Panc1 (cell line): ENCODE measurements around the gene SLC39A8. TPM values are rescaled to one million over a fixed set of nuclear protein-coding genes. Genes with fewer than 3 reads are reported as not detected.

ENCODE experiments used
- ATAC-seq: fragments of 200-7000 bp; cut with Tn5 transposase; 2 replicates; pipeline ENCODE4 v1.9.1; 2020; ENCODE audit warnings: mild to moderate bottlenecking, moderate library complexity
- BruUV-seq: library from RNA; stranded (reverse); fragments of 400-500 nt; replicated peaks from 2 replicates; lab custom pipeline; 2021; lab: Mats Ljungman, UMichigan
- CTCF ChIA-PET: fragments of 300-600 bp; sonication (Branson Sonifier 250); formaldehyde crosslinking; loops from one replicate; lab custom pipeline; 2022; ENCODE audit warnings: antibody characterized with exemption; lab: Charles Lee
- POLR2A ChIA-PET: fragments of 300-600 bp; sonication (Branson Sonifier 250); formaldehyde crosslinking; loops from one replicate; lab custom pipeline; 2022; ENCODE audit warnings: antibody characterized with exemption; lab: Charles Lee
- DNase-seq: peaks from one replicate; pipeline ENCODE4 v3.0.0-alpha.2; 2010; ENCODE audit warnings: low read depth, low spot score
- H3K27ac ChIP-seq: 2 replicates; pipeline ENCODE4 v1.5.1; 2011; ENCODE audit warnings: mild to moderate bottlenecking, low read length, inconsistent platforms
- H3K27me3 ChIP-seq: fragments of 200-500 bp; sonication (Bioruptor generic); 2 replicates; pipeline ENCODE4 v1.6.0; 2014; ENCODE audit warnings: low read length, inconsistent platforms; ENCODE audit not compliant: control insufficient read depth, insufficient read depth
- H3K36me3 ChIP-seq: fragments of 200-500 bp; sonication (Bioruptor generic); 2 replicates; pipeline ENCODE4 v1.5.1; 2014; ENCODE audit warnings: inconsistent platforms, mild to moderate bottlenecking, low read length, moderate library complexity; ENCODE audit not compliant: control insufficient read depth, insufficient read depth
- H3K4me1 ChIP-seq: 2 replicates; pipeline ENCODE4 v1.5.1; 2011; ENCODE audit warnings: inconsistent platforms, mild to moderate bottlenecking, low read length, moderate library complexity; ENCODE audit not compliant: control insufficient read depth, insufficient read depth
- H3K4me3 ChIP-seq, 2 experiments: 2 replicates each; pipeline ENCODE4 v1.5.1; 2011 to 2012; ENCODE audit warnings: low read depth in 2 of 2, low read length in 2 of 2, mild to moderate bottlenecking in 2 of 2, inconsistent platforms in 1 of 2, moderate library complexity in 1 of 2
- H3K9me3 ChIP-seq: fragments of 200-500 bp; sonication (Bioruptor generic); 2 replicates; pipeline ENCODE4 v1.5.1; 2014; ENCODE audit warnings: low read depth, mild to moderate bottlenecking, inconsistent platforms, low read length, moderate library complexity; ENCODE audit not compliant: control insufficient read depth, insufficient read depth
- POLR2AphosphoS5 ChIP-seq: IDR thresholded peaks from 2 replicates; pipeline ENCODE4 v1.6.1; 2012; ENCODE audit warnings: mild to moderate bottlenecking, low read depth, low read length, moderate library complexity
- SIN3A ChIP-seq: IDR thresholded peaks from 2 replicates; pipeline ENCODE4 v1.6.1; 2012; ENCODE audit warnings: low read depth, mild to moderate bottlenecking, low read length, moderate library complexity, borderline replicate concordance; ENCODE audit not compliant: insufficient read depth
- TCF7L2 ChIP-seq: IDR thresholded peaks from 2 replicates; pipeline ENCODE4 v1.6.1; 2011; ENCODE audit warnings: mild to moderate bottlenecking, low read depth, low read length, inconsistent platforms
- in situ Hi-C: cut with HindIII; loops from 2 replicates; pipeline ENCODE4 v1.10.0; 2016; ENCODE audit warnings: low sequenced_read_pairs, low pct_unique_long_range_greater_than_20kb
- intact Hi-C: fragments of 100-400 bp; cut with micrococcal nuclease; formaldehyde crosslinking; loops from one replicate; pipeline ENCODE4 v1.10.0; 2022; ENCODE audit not compliant: unreplicated experiment
- total RNA-seq: library from RNA; stranded (reverse); gene quantifications from one replicate; pipeline ENCODE4 v1.2.1, GENCODE V29; 2021; ENCODE audit not compliant: unreplicated experiment
- TF ChIP-seq, protein P1 (sequence below): fragments of 450-650 bp; IDR thresholded peaks from 2 replicates; pipeline ENCODE4 v1.5.1; 2017; ENCODE audit warnings: mild to moderate bottlenecking
- TF ChIP-seq, protein P2 (sequence below), 2 experiments: IDR thresholded peaks; 2 replicates each; pipeline ENCODE4 v1.6.1; 2011 to 2012; ENCODE audit warnings: low read depth in 2 of 2, control low read depth in 1 of 2, low read length in 1 of 2, mild to moderate bottlenecking in 1 of 2, moderate library complexity in 1 of 2; ENCODE audit not compliant: insufficient read depth in 1 of 2

SLC39A8 gene
- total RNA-seq, 1 experiment from 2014 or later: 1.4 TPM

DNA sequence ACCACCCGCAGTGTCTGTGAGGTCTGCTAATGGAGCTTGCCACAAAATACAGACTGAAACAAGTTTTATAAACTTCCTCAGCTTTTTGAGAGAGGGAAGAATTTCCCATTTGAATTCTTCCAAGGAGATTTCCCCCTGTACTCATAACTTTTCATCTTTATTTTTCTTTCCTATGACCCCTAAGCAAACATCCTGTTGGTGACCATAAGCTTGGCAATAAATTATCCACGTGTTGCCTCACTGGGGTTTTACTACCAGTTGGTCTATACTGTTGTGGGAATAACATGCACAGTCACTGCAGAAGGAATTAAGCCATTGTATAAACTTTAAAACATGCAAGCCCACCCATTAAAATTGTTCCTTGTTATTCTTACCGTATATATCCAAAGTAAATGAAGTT is 86.2 kb downstream of the SLC39A8 start:
- intact Hi-C loops (no loop called here), in situ Hi-C loops (no loop called here)
- CTCF ChIA-PET: no interaction called here
- Histone ChIP-seq H3K36me3 (no peaks in the 10 kb centered on the region), H3K9me3 (no peaks in the 10 kb centered on the region), H3K4me3 (no peak overlapping the region), H3K27me3 (no peaks in the 10 kb centered on the region), H3K27ac (no peak overlapping the region), H3K4me1 (peaks cover 3% of the 10 kb centered on the region; the same call in 1 of the 2 replicates)
- TF ChIP-seq TCF7L2: no peak
- TF ChIP-seq, protein P1, sequence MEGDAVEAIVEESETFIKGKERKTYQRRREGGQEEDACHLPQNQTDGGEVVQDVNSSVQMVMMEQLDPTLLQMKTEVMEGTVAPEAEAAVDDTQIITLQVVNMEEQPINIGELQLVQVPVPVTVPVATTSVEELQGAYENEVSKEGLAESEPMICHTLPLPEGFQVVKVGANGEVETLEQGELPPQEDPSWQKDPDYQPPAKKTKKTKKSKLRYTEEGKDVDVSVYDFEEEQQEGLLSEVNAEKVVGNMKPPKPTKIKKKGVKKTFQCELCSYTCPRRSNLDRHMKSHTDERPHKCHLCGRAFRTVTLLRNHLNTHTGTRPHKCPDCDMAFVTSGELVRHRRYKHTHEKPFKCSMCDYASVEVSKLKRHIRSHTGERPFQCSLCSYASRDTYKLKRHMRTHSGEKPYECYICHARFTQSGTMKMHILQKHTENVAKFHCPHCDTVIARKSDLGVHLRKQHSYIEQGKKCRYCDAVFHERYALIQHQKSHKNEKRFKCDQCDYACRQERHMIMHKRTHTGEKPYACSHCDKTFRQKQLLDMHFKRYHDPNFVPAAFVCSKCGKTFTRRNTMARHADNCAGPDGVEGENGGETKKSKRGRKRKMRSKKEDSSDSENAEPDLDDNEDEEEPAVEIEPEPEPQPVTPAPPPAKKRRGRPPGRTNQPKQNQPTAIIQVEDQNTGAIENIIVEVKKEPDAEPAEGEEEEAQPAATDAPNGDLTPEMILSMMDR: no peak
- TF ChIP-seq SIN3A: no peak
- TF ChIP-seq, protein P2, sequence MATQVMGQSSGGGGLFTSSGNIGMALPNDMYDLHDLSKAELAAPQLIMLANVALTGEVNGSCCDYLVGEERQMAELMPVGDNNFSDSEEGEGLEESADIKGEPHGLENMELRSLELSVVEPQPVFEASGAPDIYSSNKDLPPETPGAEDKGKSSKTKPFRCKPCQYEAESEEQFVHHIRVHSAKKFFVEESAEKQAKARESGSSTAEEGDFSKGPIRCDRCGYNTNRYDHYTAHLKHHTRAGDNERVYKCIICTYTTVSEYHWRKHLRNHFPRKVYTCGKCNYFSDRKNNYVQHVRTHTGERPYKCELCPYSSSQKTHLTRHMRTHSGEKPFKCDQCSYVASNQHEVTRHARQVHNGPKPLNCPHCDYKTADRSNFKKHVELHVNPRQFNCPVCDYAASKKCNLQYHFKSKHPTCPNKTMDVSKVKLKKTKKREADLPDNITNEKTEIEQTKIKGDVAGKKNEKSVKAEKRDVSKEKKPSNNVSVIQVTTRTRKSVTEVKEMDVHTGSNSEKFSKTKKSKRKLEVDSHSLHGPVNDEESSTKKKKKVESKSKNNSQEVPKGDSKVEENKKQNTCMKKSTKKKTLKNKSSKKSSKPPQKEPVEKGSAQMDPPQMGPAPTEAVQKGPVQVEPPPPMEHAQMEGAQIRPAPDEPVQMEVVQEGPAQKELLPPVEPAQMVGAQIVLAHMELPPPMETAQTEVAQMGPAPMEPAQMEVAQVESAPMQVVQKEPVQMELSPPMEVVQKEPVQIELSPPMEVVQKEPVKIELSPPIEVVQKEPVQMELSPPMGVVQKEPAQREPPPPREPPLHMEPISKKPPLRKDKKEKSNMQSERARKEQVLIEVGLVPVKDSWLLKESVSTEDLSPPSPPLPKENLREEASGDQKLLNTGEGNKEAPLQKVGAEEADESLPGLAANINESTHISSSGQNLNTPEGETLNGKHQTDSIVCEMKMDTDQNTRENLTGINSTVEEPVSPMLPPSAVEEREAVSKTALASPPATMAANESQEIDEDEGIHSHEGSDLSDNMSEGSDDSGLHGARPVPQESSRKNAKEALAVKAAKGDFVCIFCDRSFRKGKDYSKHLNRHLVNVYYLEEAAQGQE (IDR thresholded peaks at IDR 0.05; ENCODE audit: insufficient read depth in 1 of 2, low read depth in 2 of 2, low read length in 1 of 2): no peak
- no peak for TF ChIP-seq POLR2AphosphoS5
- POLR2A ChIA-PET: no interaction called here
- ATAC-seq: no peak
- DNase-seq: no peak
- BruUV-seq: no TSS peak

DNA sequence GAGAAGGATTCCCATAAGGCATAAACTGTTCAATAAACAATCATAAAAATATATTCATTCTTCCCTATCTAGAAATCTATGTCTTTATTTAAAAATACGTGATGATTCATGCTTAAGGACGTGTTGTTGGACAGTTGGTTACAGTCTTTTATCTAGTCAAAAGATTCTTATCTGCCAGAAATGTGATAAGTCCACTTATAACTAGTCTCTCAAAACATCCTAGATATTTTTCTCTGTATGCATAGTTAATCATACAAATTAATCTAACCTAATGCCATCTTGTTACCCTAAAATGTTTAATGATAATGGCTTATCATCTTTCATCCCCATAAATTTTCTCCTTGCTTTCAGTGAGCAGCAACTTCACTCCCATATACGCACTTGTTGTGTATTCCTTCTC is 89.0 kb downstream of the SLC39A8 start:
- TF ChIP-seq, protein P2 (IDR thresholded peaks at IDR 0.05; ENCODE audit: insufficient read depth in 1 of 2, low read depth in 2 of 2, low read length in 1 of 2): no peak
- TF ChIP-seq, protein P1: no peak
- TF ChIP-seq TCF7L2: no peak
- no peak for TF ChIP-seq POLR2AphosphoS5
- no peak for TF ChIP-seq SIN3A
- Histone ChIP-seq H3K27ac (no peak overlapping the region), H3K27me3 (no peaks in the 10 kb centered on the region), H3K9me3 (no peaks in the 10 kb centered on the region), H3K4me3 (no peak overlapping the region), H3K36me3 (no peaks in the 10 kb centered on the region), H3K4me1 (no peaks in the 10 kb centered on the region)
- POLR2A ChIA-PET: no interaction called here
- CTCF ChIA-PET: no interaction called here
- no TSS peak for BruUV-seq
- DNase-seq (no peak), ATAC-seq (no peak)
- in situ Hi-C loops (no loop called here), intact Hi-C loops (no loop called here)
